HepG2 (cell line): ENCODE data around the gene SCRG1. TPM values are rescaled to one million over a fixed set of nuclear protein-coding genes. Genes with fewer than 3 reads are reported as not detected.

Source experiments
- ATAC-seq: fragments of 200-7000 bp; cut with Tn5 transposase; 3 replicates; pipeline ENCODE4 v1.9.1; 2020; ENCODE audit warnings: mild to moderate bottlenecking, moderate library complexity
- BruUV-seq: library from RNA; stranded (reverse); fragments of 400-500 nt; replicated peaks from 2 replicates; lab custom pipeline; 2021; lab: Mats Ljungman, UMichigan
- CTCF ChIA-PET: fragments of 300-600 bp; formaldehyde crosslinking; extraction: SDS; loops from one replicate; lab custom pipeline; 2021; ENCODE audit warnings: low total read pairs, inconsistent platforms, low intra/inter-chr PET ratio; lab: Yijun Ruan, JAX
- POLR2A ChIA-PET: fragments of 350-600 bp; sonication (Branson Sonifier 250); formaldehyde crosslinking; loops from one replicate; lab custom pipeline; 2020; ENCODE audit warnings: antibody characterized with exemption, inconsistent platforms; lab: Yijun Ruan, JAX
- DNase-seq: peaks from one replicate; pipeline ENCODE4 v3.0.0-alpha.2; 2015; ENCODE audit warnings: low spot score
- FAIRE-seq: peaks from 3 replicates; lab custom pipeline; 2011; peaks lifted over from hg19 to GRCh38; lab: Jason Lieb, UNC
- H2AFZ ChIP-seq: one replicate; pipeline ENCODE4 v1.6.1; 2011; ENCODE audit warnings: low read length, inconsistent platforms
- H3K27ac ChIP-seq: fragments of 300-600 bp; 3 replicates; pipeline ENCODE4 v1.8.0; 2011; ENCODE audit warnings: mixed run types, mild to moderate bottlenecking, mixed read lengths, low read length, inconsistent platforms; ENCODE audit not compliant: insufficient read depth; ENCODE audit errors: extremely low read length
- H3K27me3 ChIP-seq, 2 experiments: fragments of 200-600 bp in 1 of 2; 2 replicates in 1 of 2; 3 replicates in 1 of 2; pipeline versions ENCODE4 v1.6.0 to v1.8.0; 2011; ENCODE audit warnings: low read length in 2 of 2, mild to moderate bottlenecking in 2 of 2, moderate library complexity in 2 of 2, inconsistent platforms in 1 of 2; ENCODE audit not compliant: insufficient read depth in 2 of 2, control insufficient read depth in 1 of 2
- H3K36me3 ChIP-seq, 2 experiments: fragments of 200-600 bp in 1 of 2; replicated peaks in 1 of 2; 2 replicates in 1 of 2; 3 replicates in 1 of 2; pipeline versions ENCODE4 v1.5.1 to v1.8.0; 2011; ENCODE audit warnings: low read length in 2 of 2, inconsistent platforms in 1 of 2; ENCODE audit not compliant: insufficient read depth in 2 of 2, control insufficient read depth in 1 of 2
- H3K4me1 ChIP-seq: 2 replicates; pipeline ENCODE4 v1.5.1; 2012; ENCODE audit warnings: low read length, inconsistent platforms; ENCODE audit not compliant: insufficient read depth
- H3K4me2 ChIP-seq: 2 replicates; pipeline ENCODE4 v1.6.0; 2011; ENCODE audit warnings: low read depth, low read length, inconsistent platforms
- H3K4me3 ChIP-seq, 3 experiments: fragments of 200-600 bp in 1 of 3; sonication (generic), shearing (Covaris generic) in 1 of 3; replicated peaks in 1 of 3; 2 replicates each; pipeline ENCODE4 v1.5.1; 2011 to 2016; ENCODE audit warnings: low read length in 3 of 3, inconsistent platforms in 2 of 3, low read depth in 2 of 3, mild to moderate bottlenecking in 2 of 3, control low read depth in 1 of 3, mixed read lengths in 1 of 3; ENCODE audit not compliant: insufficient read depth in 1 of 3
- H3K79me2 ChIP-seq: one replicate; pipeline ENCODE4 v1.6.1; 2011; ENCODE audit warnings: low read length, inconsistent platforms; ENCODE audit not compliant: insufficient read depth
- H3K9ac ChIP-seq: 2 replicates; pipeline ENCODE4 v1.6.0; 2011; ENCODE audit warnings: mild to moderate bottlenecking, low read depth, low read length, inconsistent platforms; ENCODE audit not compliant: insufficient read depth
- H3K9me3 ChIP-seq: 2 replicates; pipeline ENCODE4 v1.5.1; 2012; ENCODE audit warnings: mild to moderate bottlenecking, low read length
- H4K20me1 ChIP-seq: 2 replicates; pipeline ENCODE4 v1.6.0; 2011; ENCODE audit warnings: inconsistent platforms, mild to moderate bottlenecking, low read length, moderate library complexity; ENCODE audit not compliant: insufficient read depth
- CBFB ChIP-seq: sonication (generic); formaldehyde crosslinking; IDR thresholded peaks from 2 replicates; pipeline ENCODE4 v1.4.0; 2020; ENCODE audit warnings: missing genetic modification reagents
- FOSL2 ChIP-seq: sonication (generic); formaldehyde crosslinking; IDR thresholded peaks from 2 replicates; pipeline ENCODE4 v1.4.0; 2020; ENCODE audit warnings: missing genetic modification reagents
- POLR2A ChIP-seq, 2 experiments: IDR thresholded peaks; 2 replicates each; pipeline ENCODE4 v1.6.1; 2011; ENCODE audit warnings: low read depth in 2 of 2, low read length in 2 of 2, mild to moderate bottlenecking in 1 of 2, moderate library complexity in 1 of 2; ENCODE audit not compliant: insufficient read depth in 1 of 2
- SMAD3 ChIP-seq: sonication (generic); formaldehyde crosslinking; IDR thresholded peaks from 2 replicates; pipeline ENCODE4 v1.4.0; 2020; ENCODE audit warnings: missing genetic modification reagents
- SMARCE1 ChIP-seq: fragments of 450-650 bp; IDR thresholded peaks from 2 replicates; pipeline ENCODE4 v1.6.1; 2017; ENCODE audit warnings: borderline replicate concordance
- ZFP82 ChIP-seq: sonication (generic); formaldehyde crosslinking; IDR thresholded peaks from 2 replicates; pipeline ENCODE4 v1.5.1; 2020; ENCODE audit warnings: mild to moderate bottlenecking, missing genetic modification reagents, borderline replicate concordance
- ZNF562 ChIP-seq: sonication (generic); formaldehyde crosslinking; IDR thresholded peaks from 2 replicates; pipeline ENCODE4 v1.8.0; 2022; ENCODE audit warnings: missing genetic modification reagents, borderline replicate concordance
- WGBS: methylation state at CpG from one replicate; pipeline ENCODE4 v1.1.6; 2017; ENCODE audit warnings: low lambda C conversion rate; 5-methylcytosine and 5-hydroxymethylcytosine counted together
- in situ Hi-C: cut with HindIII; loops from 2 replicates; pipeline ENCODE4 v1.10.0; 2017; ENCODE audit warnings: low pct_unique_long_range_greater_than_20kb; ENCODE audit not compliant: extremely low pct_ligation_motif_present
- intact Hi-C: fragments of 100-400 bp; cut with micrococcal nuclease; formaldehyde crosslinking; loops from one replicate; pipeline ENCODE4 v1.10.0; 2022; ENCODE audit not compliant: unreplicated experiment
- polyA plus RNA-seq, 8 experiments: library from polyadenylated mRNA; depleted of rRNA in 3 of 8; stranded (reverse) in 7 of 8; unstranded in 1 of 8; fragments of >200 nt; fragmentation: Illumina TruSeq in 4 of 8; extraction: Trizol in 4 of 8; gene quantifications; 2 replicates each; pipeline versions ENCODE4 v1.2.1 to v1.2.3, GENCODE V29; 2011 to 2016; ENCODE audit warnings: low read depth in 4 of 8, missing spikeins in 1 of 8, mixed read lengths in 1 of 8; ENCODE audit not compliant: insufficient read depth in 1 of 8
- total RNA-seq, 5 experiments: library from RNA; depleted of rRNA; stranded (reverse); fragments of >200 nt; fragmentation: Illumina TruSeq; extraction: Trizol; gene quantifications; 2 replicates each; pipeline ENCODE4 v1.2.3, GENCODE V29; 2016; ENCODE audit warnings: low read depth in 1 of 5
- TF ChIP-seq, protein P1 (sequence below): sonication (generic); formaldehyde crosslinking; IDR thresholded peaks from 2 replicates; pipeline ENCODE4 v1.8.1; 2023; ENCODE audit warnings: mild to moderate bottlenecking, moderate library complexity, missing genetic modification reagents

SCRG1 gene
- total and polyA plus RNA-seq, 2 of the 13 experiments (the other 11 are each of a cell fraction or from before 2014, with no cell fraction given): not detected

DNA sequence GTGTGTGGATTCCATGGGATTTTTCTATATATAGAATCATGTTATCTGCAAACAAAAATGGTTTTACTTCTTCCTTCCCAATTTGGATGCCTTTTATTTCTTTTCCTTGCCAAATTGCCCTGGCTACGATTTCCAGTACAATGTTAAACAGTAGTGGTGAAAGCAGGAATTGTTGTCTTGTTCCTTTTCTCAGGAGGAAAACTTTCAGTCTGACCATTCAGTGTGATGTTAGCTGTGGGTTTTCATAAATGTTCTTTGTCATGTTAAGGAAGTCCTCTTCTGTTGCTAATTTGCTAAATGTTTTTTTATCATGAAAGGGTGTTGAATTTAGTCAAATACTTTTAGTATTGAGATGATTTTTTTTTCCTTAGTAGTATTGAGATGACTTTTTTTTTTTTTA, 17.3 kb downstream of the SCRG1 start:
- intact Hi-C loops: no loop called here

DNA sequence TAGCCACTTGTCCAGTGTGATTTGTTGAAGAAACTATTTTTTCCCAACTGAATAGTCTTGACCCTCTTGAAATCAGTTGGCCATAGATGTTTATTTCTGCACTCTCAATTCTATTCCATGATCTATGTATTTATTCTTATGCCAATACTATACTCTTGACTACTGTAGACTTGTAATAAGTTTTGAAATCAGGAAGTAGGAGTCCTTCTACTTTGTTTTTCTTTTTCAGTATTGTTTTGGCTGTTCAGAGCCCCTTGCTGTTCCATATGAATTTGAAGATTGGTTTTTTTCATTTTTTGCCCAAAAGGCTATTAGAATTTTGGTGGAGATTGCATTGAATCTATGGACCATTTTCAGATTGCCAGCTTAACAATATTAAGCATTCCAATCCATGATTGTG, 17.9 kb downstream of the SCRG1 start:
- no peak overlapping the region for H2AFZ ChIP-seq
- CTCF ChIA-PET: no interaction called here
- FAIRE-seq (no peak), DNase-seq (no peak), ATAC-seq (no peak)
- H3K9me3 ChIP-seq: no peaks in the 10 kb centered on the region
- POLR2A ChIA-PET: no interaction called here
- H3K36me3 ChIP-seq: no peaks in the 10 kb centered on the region; a peak in 4 of 5 replicates
- TF ChIP-seq FOSL2 (CRISPR knock-in tag): no peak
- TF ChIP-seq SMARCE1: no peak
- no peak for TF ChIP-seq CBFB (CRISPR knock-in tag)
- no peak for TF ChIP-seq POLR2A (IDR thresholded peaks at IDR 0.05; ENCODE audit: insufficient read depth in 1 of 2, low read depth in 2 of 2, low read length in 2 of 2)
- TF ChIP-seq ZFP82 (CRISPR knock-in tag): no peak
- TF ChIP-seq, protein P1, sequence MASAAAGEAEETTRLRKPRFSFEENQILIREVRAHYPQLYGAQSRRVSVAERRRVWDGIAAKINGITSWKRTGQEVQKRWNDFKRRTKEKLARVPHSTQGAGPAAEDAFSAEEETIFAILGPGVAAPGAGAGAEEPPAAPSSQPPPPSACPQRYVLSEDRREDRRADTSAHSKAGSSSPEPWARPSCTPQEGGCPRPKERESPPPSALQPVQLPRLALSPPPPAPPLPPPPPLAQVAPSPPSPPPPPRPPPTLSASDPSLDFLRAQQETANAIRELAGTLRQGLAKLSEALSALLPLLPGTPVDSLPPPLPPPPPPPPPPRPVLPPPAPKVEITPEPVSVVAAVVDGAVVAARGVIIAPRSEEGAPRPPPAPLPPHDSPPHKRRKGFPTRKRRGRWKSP (CRISPR knock-in tag): no peak
- intact Hi-C loops: no loop called here
- no TSS peak for BruUV-seq
- H3K4me2 ChIP-seq: no peak overlapping the region
- H3K4me1 ChIP-seq: no peaks in the 10 kb centered on the region
- H3K79me2 ChIP-seq: no peaks in the 10 kb centered on the region
- in situ Hi-C loops: no loop called here
- no peak overlapping the region for H3K4me3 ChIP-seq
- no peak overlapping the region for H3K27ac ChIP-seq
- H4K20me1 ChIP-seq: no peaks in the 10 kb centered on the region
- H3K9ac ChIP-seq: no peak overlapping the region
- no peaks in the 10 kb centered on the region for H3K27me3 ChIP-seq

More for the DNA sequence above, 17.3 kb downstream of the SCRG1 start:
- DNase-seq (no peak), ATAC-seq (no peak), FAIRE-seq (no peak)
- no peaks in the 10 kb centered on the region for H3K79me2 ChIP-seq
- H4K20me1 ChIP-seq: no peaks in the 10 kb centered on the region
- BruUV-seq: no TSS peak
- no peaks in the 10 kb centered on the region for H3K27me3 ChIP-seq
- no peaks in the 10 kb centered on the region for H3K9me3 ChIP-seq
- TF ChIP-seq ZNF562: no peak
- TF ChIP-seq SMAD3 (CRISPR knock-in tag): no peak
- H3K4me3 ChIP-seq: no peak overlapping the region
- H3K4me2 ChIP-seq: no peak overlapping the region
- H3K4me1 ChIP-seq: no peaks in the 10 kb centered on the region
- ChIA-PET CTCF (no interaction called here), POLR2A (no interaction called here)
- no peak overlapping the region for H3K9ac ChIP-seq
- in situ Hi-C loops: no loop called here
- WGBS: 61% methylated on average over 1 of the region's 1 CpG
- no peak overlapping the region for H3K27ac ChIP-seq
- H3K36me3 ChIP-seq: no peaks in the 10 kb centered on the region; a peak in 1 of 5 replicates
- H2AFZ ChIP-seq: no peak overlapping the region
